HG03095 (cell line): ENCODE results near the gene USP6NL.

ENCODE experiments used
- ATAC-seq: cut with Tn5 transposase; IDR thresholded peaks from one replicate; pipeline ENCODE4 v1.9.1; 2021; ENCODE audit warnings: moderate library complexity; ENCODE audit not compliant: unreplicated experiment

The USP6NL gene

GRCh38 chr10:11429439-11430052 lies 181.9 kb downstream of the USP6NL start:
- ATAC-seq = no peak

GRCh38 chr10:11425676-11426075 lies 185.8 kb downstream of the USP6NL start:
- ATAC-seq = no peak

- ATAC-seq = no peak
Observed at GRCh38 chr10:11425296-11425610, 186.2 kb downstream of the USP6NL start.

- ATAC-seq = no peak
Observed at GRCh38 chr10:11424456-11425295, 186.8 kb downstream of the USP6NL start.

GRCh38 chr10:11416974-11417373 lies 194.5 kb downstream of the USP6NL start:
- no peak for ATAC-seq

- no peak for ATAC-seq
Observed at GRCh38 chr10:11415095-11415494, 196.4 kb downstream of the USP6NL start.

GRCh38 chr10:11414314-11415038 lies 197.0 kb downstream of the USP6NL start:
- no peak for ATAC-seq

- no peak for ATAC-seq
Observed at GRCh38 chr10:11411926-11412545, 199.4 kb downstream of the USP6NL start.

GRCh38 chr10:11409357-11409756 lies 202.1 kb downstream of the USP6NL start:
- ATAC-seq = no peak

- no peak for ATAC-seq
Observed at GRCh38 chr10:11407939-11408338, 203.5 kb downstream of the USP6NL start.

- no peak for ATAC-seq
Observed at GRCh38 chr10:11406746-11407145, 204.7 kb downstream of the USP6NL start.

GRCh38 chr10:11404901-11405300 lies 206.5 kb downstream of the USP6NL start:
- no peak for ATAC-seq
